HAP-1 (cell line): ENCODE results near the gene BABAM1.

Experiments
- DNase-seq, 2 experiments: peaks; one replicate each; pipeline ENCODE4 v3.0.0-alpha.2; 2016 to 2020; ENCODE audit warnings: low spot score in 2 of 2
- H3K27me3 ChIP-seq: fragments of 250-450 bp; sonication (Bioruptor Pico); 2 replicates; pipeline ENCODE4 v1.5.1; 2020; ENCODE audit warnings: low read depth, mild to moderate bottlenecking, moderate library complexity
- H3K36me3 ChIP-seq: fragments of 250-450 bp; sonication (Bioruptor Pico); replicated peaks from 2 replicates; pipeline ENCODE4 v1.5.1; 2020; ENCODE audit warnings: mild to moderate bottlenecking
- H3K4me1 ChIP-seq: fragments of 250-450 bp; sonication (Bioruptor Pico); 2 replicates; pipeline ENCODE4 v1.5.1; 2020; ENCODE audit warnings: mild to moderate bottlenecking
- H3K4me3 ChIP-seq: fragments of 250-450 bp; sonication (Bioruptor Pico); 2 replicates; pipeline ENCODE4 v1.5.1; 2020; ENCODE audit warnings: mild to moderate bottlenecking, moderate library complexity
- H3K9me3 ChIP-seq: fragments of 250-450 bp; sonication (Bioruptor Pico); 2 replicates; pipeline ENCODE4 v1.5.1; 2020; ENCODE audit warnings: mild to moderate bottlenecking, moderate library complexity
- in situ Hi-C: fragments of 300-500 bp; cut with MboI; formaldehyde crosslinking; loops from 3 replicates; pipeline ENCODE4 v1.14.3; 2020; ENCODE audit warnings: low sequenced_read_pairs, inconsistent platforms, mixed read lengths

Gene BABAM1

DNA sequence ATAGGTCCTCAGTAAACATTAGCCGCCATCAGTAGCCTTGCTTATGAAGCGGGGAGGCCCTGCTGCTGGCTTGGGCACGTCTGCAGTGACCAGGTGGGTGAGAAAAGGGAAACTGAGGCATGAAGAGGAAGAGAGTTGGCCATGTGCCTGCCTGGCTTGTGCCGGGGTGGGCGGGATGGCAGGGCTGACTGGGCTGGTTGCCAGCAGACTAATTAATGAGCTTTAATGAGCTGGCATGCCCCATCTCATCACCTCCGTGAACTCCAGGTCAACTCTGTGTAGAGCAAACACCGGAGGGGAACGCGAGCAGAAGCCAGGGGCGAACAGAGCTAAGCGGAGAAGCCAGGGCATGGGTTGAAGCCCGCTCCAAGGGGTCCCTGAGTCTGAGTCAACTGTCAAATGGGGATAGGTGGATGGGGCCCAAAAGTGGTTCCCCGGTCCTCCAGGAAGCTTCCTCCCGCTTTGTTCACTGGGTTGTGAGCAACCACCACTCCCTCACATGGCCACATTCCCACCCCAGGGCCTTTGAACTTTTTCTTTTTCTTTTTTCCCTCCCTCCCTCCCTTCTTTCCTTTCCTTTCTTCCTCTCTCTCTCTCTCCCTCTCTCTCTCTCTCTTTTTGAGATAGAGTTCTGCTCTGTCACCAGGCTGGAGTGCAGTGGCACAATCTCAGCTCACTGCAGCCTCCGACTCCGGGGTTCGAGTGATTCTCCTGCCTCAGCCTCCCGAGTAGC lies 30.3 kb upstream of the BABAM1 start:
- H3K27me3 ChIP-seq, result no peaks in the 10 kb centered on the region
- DNase-seq, result no peak
- in situ Hi-C loops, result no loop called here
- peaks cover 12% of the 10 kb centered on the region for H3K4me1 ChIP-seq
- H3K9me3 ChIP-seq, result no peaks in the 10 kb centered on the region
- H3K36me3 ChIP-seq, result peaks cover 56% of the 10 kb centered on the region
- no peak overlapping the region for H3K4me3 ChIP-seq

- peaks cover 21% of the 10 kb centered on the region for H3K4me1 ChIP-seq
- H3K9me3 ChIP-seq, result no peaks in the 10 kb centered on the region
- H3K4me3 ChIP-seq, result no peak overlapping the region
- H3K36me3 ChIP-seq, result peaks cover 46% of the 10 kb centered on the region
- no peaks in the 10 kb centered on the region for H3K27me3 ChIP-seq
- no peak for DNase-seq
- in situ Hi-C loops, result no loop called here
These were observed 29.2 kb upstream of the BABAM1 start for GRCh38 chr19:17237747-17238706.

GRCh38 chr19:17240062-17240752 lies 27.0 kb upstream of the BABAM1 start:
- peaks cover 18% of the 10 kb centered on the region for H3K4me1 ChIP-seq
- H3K9me3 ChIP-seq, result no peaks in the 10 kb centered on the region
- peaks cover 29% of the 10 kb centered on the region for H3K36me3 ChIP-seq
- in situ Hi-C loops, result no loop called here
- no peaks in the 10 kb centered on the region for H3K27me3 ChIP-seq
- DNase-seq, result no peak
- H3K4me3 ChIP-seq, result no peak overlapping the region

- in situ Hi-C loops, result no loop called here
- no peaks in the 10 kb centered on the region for H3K9me3 ChIP-seq
- peaks cover 28% of the 10 kb centered on the region for H3K36me3 ChIP-seq
- H3K4me1 ChIP-seq, result peaks cover 18% of the 10 kb centered on the region
- no peak overlapping the region for H3K4me3 ChIP-seq
- H3K27me3 ChIP-seq, result no peaks in the 10 kb centered on the region
- no peak for DNase-seq
These were observed 26.3 kb upstream of the BABAM1 start for GRCh38 chr19:17240826-17241399.

- Histone ChIP-seq H3K36me3 (peaks cover 25% of the 10 kb centered on the region), H3K9me3 (no peaks in the 10 kb centered on the region), H3K27me3 (no peaks in the 10 kb centered on the region), H3K4me3 (peak overlapping the region; percentile 82), H3K4me1 (peaks cover 29% of the 10 kb centered on the region)
- in situ Hi-C loops, result no loop called here
- no peak for DNase-seq
These were observed 24.6 kb upstream of the BABAM1 start for GRCh38 chr19:17242431-17243208.

- Histone ChIP-seq H3K36me3 (peaks cover 18% of the 10 kb centered on the region), H3K27me3 (no peaks in the 10 kb centered on the region), H3K4me3 (peak overlapping the region; percentile 82), H3K4me1 (peaks cover 29% of the 10 kb centered on the region), H3K9me3 (no peaks in the 10 kb centered on the region)
- in situ Hi-C loops, result no loop called here
- DNase-seq, result no peak
These were observed 23.9 kb upstream of the BABAM1 start for GRCh38 chr19:17243211-17243829.

DNA sequence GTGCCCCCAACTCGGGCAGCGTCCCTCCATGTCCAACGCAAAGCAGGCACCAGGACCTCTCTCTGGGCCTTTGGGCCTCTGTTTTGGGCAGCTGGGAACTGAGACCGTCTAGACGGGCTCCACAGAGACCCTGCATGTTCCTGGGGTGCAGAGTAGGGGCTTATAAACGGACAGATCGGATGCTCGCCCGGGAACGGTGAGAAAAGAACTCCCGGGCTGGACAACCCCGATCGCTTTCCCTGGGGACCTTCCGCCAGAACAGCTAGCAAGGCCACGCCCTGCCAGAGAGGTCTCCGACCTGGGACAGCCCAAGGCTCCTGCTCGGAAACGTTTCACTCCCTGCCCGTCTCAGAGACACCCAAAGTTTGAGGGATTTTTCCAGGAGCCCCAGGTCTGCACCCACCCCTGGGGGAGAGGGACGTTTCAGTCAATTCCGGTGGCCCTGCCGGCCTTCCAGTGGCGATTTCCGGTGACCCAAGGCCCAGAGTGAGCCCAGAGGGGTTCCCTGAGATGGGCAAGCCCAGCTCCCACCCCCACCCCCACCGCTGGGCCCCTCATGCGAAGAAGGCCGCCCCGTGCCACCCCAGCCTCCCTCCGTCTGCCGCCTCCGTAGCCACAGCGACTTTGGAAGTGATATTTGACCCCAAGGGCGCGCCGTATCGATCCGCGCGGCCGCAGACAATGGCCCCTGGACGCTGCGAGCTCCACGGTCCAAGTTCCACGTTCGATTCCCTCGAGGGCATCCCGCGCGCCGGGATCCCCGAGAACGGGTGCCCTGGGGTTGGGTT lies 23.2 kb upstream of the BABAM1 start:
- Histone ChIP-seq H3K9me3 (no peaks in the 10 kb centered on the region), H3K27me3 (no peaks in the 10 kb centered on the region), H3K36me3 (peaks cover 11% of the 10 kb centered on the region), H3K4me3 (peak overlapping the region; percentile 82), H3K4me1 (peaks cover 29% of the 10 kb centered on the region)
- in situ Hi-C loops, result no loop called here
- DNase-seq, result peak; percentile 57 to 88

DNA sequence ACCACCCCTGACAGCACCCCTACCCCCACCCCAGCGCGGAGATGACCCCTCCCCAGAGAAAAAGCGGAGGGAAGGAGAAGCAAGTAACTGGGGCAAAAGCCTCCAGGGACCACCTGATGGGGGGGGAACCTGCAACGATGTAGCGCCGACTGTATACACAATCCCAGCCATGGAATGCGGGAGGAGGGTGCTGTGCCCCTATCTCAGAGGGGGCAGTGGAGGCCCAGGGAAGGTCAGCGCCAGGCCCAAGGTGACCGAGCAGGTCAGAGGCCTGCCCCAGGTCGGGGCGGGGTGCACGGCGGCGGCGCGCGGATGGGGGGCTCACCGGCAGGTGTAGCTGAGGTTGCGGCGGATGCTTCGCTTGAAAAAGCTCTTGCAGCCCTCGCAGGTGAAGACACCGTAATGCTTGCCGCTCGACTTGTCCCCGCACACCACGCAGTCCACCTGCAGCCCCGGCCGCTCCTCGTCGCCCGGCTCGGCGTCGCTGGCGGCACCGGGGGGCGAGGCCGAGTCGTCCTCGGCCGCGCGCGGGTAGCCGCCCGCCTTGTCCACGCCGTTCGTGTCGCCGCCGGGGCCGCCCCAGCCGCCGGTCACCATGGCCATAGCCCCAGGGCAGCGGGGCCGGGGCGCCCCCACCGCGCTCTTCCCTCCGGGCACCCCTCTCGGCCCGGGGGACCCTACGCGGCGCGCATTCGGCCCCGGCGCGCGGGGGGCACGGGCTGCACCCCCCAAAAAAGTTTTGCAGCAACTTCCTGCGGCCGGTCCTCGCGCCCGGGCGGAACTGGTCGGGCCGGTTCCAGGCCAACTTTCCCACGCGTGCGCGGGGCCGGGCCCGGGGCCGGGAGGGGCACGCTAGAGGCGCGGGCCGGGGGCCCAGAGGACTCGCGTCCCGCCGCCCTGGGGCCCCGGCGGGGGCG lies 22.4 kb upstream of the BABAM1 start:
- no peak for DNase-seq
- peaks cover 29% of the 10 kb centered on the region for H3K4me1 ChIP-seq
- in situ Hi-C loops, result no loop called here

GRCh38 chr19:17245535-17245984 lies 21.7 kb upstream of the BABAM1 start, which contains the start of gene NR2F6:
Gene NR2F6 (minus strand): TSS chr19:17245919. CDS start chr19:17245220, 699 bp downstream.
- peak in 1 of 2 experiments; percentile 9 for DNase-seq
- Histone ChIP-seq H3K4me3 (peak within 1 kb of the TSS; percentile 82), H3K27me3 (no peaks in the 10 kb centered on the region), H3K9me3 (no peaks in the 10 kb centered on the region), H3K4me1 (peaks cover 29% of the 10 kb centered on the region), H3K36me3 (peaks cover 4% of the 10 kb centered on the region)
- in situ Hi-C loops, result no loop called here

More for the DNA sequence above, 22.4 kb upstream of the BABAM1 start:
- Histone ChIP-seq H3K9me3 (no peaks in the 10 kb centered on the region), H3K36me3 (peaks cover 10% of the 10 kb centered on the region), H3K4me3 (peak overlapping the region; percentile 82), H3K27me3 (no peaks in the 10 kb centered on the region)

DNA sequence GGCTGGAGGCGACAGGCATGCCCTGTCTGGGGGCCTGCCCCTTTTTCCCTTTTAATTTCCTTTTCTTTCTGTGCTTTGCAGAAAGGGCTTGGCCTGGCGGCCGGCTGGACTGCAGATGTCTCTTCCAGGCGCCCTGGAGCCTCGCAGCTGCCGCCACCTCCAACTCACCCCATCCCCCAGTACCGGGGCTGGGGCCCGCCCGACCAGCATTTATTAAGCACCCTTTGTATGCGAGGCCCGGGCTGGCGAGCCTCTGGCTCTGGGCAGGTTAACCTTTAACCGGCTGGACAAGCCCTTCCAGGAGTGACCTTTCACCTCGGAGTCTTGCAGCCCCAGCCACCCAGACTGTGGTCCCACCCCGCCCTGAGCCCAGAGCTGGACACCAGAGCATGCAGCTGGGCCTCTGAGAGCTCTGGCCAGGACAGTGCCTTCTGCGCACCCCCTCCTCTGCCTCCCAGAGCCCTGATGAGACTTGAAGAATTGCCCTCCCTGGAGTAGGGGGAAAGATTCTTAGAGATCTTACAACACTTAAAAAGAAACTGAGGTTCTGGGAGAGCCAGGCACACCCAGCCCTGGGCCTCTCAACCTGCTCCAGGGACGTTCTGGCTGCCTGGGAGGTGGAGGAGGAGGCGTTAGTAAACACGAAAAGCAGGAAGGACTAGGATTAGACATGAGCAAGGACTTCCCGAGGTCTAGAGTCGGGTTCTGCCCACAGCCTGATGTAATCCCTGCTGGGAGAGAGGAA lies 20.4 kb upstream of the BABAM1 start:
- Histone ChIP-seq H3K27me3 (no peaks in the 10 kb centered on the region), H3K9me3 (no peaks in the 10 kb centered on the region), H3K4me1 (peaks cover 29% of the 10 kb centered on the region), H3K4me3 (peak overlapping the region; percentile 30), H3K36me3 (no peaks in the 10 kb centered on the region; the same call in 1 of the 2 replicates)
- in situ Hi-C loops, result no loop called here
- peak in 1 of 2 experiments; percentile 15 for DNase-seq
